ENCODE data around the gene DCC.

The DCC gene

GRCh38 chr18:53101536-53102105 lies 761.6 kb downstream of the DCC start:
- no peak for TF ChIP-seq CTCF (conservative IDR thresholded peaks at IDR 0.05)
- H3K27ac ChIP-seq = no peak overlapping the region

DNA sequence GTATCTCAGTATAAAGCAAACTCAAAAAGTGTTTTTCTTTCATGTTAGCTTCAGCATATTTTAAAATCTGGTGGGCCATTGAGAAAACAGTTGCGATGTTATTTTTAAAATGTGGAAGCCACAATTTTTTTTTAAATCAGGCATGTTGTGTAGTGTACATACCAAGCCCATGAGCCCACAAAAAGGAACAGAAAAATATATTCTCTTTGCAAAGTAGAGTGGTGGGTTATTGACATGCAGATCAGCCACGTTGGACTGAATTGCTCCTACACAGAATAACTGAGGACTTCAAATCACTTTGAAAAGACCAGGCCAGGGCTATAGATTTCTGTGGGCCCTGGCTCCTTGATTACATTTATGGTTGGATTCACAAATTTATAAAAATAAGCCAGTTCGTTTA lies 774.4 kb downstream of the DCC start:
- no peak overlapping the region for H3K27ac ChIP-seq
- no peak for TF ChIP-seq CTCF (conservative IDR thresholded peaks at IDR 0.05)

DNA sequence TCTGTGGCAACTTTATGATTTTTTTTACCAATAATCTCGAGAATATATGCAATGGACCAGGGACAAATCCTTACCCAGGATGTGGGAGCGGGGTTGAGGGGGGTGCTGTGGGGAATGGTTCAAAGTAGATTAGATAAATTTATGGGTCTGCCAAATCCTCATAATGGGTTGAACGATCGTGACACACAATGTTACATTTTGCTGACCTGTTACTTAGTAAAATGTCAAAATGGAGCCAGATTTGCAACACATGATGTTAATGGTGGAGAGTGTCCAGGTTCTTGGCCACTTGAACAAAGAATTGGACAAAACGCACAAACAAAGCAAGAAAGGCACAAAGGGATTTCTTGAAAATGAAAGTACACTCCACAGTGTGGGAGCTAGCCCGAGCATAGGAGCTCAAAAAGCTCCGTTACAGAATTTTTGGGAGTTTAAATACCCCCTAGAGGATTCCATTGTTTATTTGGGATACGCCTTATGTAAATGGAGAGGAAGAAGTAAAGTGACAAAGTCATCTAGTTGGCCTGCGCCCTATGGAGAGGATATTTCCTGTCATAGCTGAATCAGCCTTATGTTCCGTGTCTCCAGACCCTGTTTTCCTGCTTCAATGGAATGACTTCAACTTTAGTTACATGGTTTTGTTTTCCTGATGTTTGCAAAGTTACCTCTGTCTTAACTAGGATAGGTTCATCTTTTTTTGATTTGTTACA lies 776.0 kb downstream of the DCC start:
- no peak for TF ChIP-seq CTCF (conservative IDR thresholded peaks at IDR 0.05)
- no peak overlapping the region for H3K27ac ChIP-seq

DNA sequence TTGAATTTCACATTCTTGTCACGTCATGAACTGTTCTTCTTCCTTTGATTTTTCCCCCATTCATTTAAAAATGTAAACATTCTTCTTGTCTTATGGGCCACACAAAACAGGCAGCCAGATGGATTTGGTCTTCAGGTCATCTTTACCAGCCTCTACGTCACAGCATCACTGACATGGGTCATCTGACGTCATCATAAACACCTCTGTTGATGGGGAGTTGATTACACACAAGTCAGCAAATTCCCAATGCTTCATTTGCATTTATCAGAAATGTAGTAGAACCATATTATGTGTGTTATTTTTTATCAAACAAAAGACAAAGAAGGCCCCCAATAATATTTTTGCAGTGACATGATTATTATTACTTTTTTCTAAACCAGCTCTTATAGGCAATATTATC lies 777.9 kb downstream of the DCC start:
- TF ChIP-seq CTCF (conservative IDR thresholded peaks at IDR 0.05) = no peak
- H3K27ac ChIP-seq = no peak overlapping the region

- TF ChIP-seq CTCF (conservative IDR thresholded peaks at IDR 0.05) = no peak
- no peak overlapping the region for H3K27ac ChIP-seq
Observed at GRCh38 chr18:53126210-53126609, 786.2 kb downstream of the DCC start.

- H3K27ac ChIP-seq = no peak overlapping the region
- no peak for TF ChIP-seq CTCF (conservative IDR thresholded peaks at IDR 0.05)
Observed at GRCh38 chr18:53131001-53131400, 791.0 kb downstream of the DCC start.

- no peak for TF ChIP-seq CTCF (conservative IDR thresholded peaks at IDR 0.05)
- H3K27ac ChIP-seq = no peak overlapping the region
Observed at GRCh38 chr18:53134711-53135110, 794.7 kb downstream of the DCC start.
